Fibroblast of the aortic adventitia (primary cell): Measurements from ENCODE around the gene NACC1. TPM values are rescaled to one million over a fixed set of nuclear protein-coding genes. Genes with fewer than 3 reads are reported as not detected.
"Not testable (repeated sequence)": the region's sequence is repeated elsewhere in the genome, so short reads cannot be mapped to it uniquely, and the experiment has no call there.

Experiments used
- DNase-seq: peaks from one replicate; pipeline ENCODE4 v3.0.0-alpha.2; 2010; ENCODE audit warnings: low read depth
- H3K4me3 ChIP-seq: 2 replicates; pipeline ENCODE4 v1.5.1; 2011; ENCODE audit warnings: low read depth, mild to moderate bottlenecking, control low read depth, low read length, moderate library complexity
- total RNA-seq: library from RNA; depleted of rRNA; stranded (reverse); fragments of >200 nt; gene quantifications from 2 replicates; pipeline ENCODE4 v1.2.3, GENCODE V29; 2012; ENCODE audit warnings: low replicate concordance
- TF ChIP-seq, protein P1 (sequence below): IDR thresholded peaks from 2 replicates; pipeline ENCODE4 v1.5.1; 2011; ENCODE audit warnings: mild to moderate bottlenecking, low read length, control low read depth, inconsistent platforms; ENCODE audit not compliant: insufficient read depth

The NACC1 gene
- total RNA-seq, 1 donor: 51.2 TPM

DNA sequence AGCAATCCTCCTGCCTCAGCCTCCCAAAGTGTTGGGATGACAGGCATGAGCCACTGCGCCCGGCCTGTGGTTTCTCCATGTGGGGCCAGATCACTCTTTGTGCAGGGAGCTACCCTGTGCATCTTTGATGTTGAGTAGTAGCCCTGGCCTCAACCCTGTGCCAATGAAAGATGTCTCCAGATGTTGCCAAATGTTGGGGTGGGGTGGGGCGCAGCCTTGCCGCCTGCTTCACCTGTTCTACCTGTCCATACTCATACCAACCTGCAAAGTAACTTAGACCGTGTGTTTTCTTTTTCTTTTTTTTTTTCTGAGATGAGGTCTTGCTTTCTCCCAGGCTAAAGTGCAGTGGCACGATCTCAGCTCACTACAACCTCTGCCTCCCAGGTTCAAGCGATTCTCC, 53.1 kb downstream of the NACC1 start:
- TF ChIP-seq, protein P1, sequence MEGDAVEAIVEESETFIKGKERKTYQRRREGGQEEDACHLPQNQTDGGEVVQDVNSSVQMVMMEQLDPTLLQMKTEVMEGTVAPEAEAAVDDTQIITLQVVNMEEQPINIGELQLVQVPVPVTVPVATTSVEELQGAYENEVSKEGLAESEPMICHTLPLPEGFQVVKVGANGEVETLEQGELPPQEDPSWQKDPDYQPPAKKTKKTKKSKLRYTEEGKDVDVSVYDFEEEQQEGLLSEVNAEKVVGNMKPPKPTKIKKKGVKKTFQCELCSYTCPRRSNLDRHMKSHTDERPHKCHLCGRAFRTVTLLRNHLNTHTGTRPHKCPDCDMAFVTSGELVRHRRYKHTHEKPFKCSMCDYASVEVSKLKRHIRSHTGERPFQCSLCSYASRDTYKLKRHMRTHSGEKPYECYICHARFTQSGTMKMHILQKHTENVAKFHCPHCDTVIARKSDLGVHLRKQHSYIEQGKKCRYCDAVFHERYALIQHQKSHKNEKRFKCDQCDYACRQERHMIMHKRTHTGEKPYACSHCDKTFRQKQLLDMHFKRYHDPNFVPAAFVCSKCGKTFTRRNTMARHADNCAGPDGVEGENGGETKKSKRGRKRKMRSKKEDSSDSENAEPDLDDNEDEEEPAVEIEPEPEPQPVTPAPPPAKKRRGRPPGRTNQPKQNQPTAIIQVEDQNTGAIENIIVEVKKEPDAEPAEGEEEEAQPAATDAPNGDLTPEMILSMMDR: no peak

DNA sequence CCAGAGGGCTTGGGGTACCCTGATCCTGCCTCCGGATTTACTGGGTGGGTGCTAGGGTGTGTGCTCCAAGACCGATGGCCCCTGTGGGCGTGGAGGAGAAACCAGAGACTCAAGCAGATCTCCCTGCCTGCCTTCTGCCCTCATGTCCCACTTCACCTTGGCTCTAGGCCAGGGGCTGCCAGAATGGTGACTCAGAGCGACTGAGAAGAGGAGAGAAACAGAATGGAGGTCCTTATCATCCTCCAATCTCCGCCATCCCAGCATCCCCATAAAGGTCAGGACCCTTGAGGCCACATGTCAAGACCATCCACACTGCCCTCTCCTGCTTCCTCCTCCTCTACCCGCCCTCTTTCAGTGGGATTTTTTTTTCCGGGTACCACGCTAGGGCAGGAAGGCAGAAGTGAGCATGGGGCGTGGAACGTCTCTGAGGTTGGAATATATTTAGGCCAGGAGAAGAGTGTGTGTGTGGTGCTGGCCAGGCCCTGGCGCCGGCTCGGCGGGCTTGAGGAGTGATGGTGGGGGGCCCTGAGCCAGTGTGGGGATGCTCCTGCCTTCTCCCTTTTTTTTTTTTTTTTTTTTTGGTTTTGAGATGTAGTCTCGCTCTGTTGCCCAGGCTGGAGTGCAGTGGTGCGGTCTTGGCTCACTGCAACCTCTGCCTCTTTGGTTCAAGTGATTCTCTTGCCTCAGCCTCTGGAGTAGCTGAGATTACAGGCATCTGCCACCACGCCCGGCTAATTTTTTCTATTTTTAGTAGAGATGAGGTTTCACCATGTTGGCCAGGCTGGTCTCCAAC, 54.5 kb downstream of the NACC1 start:
- H3K4me3 ChIP-seq: no peak overlapping the region
- peak; percentile 78 for DNase-seq
- TF ChIP-seq, protein P1: no peak

More for the DNA sequence above, 53.1 kb downstream of the NACC1 start:
- no peak for DNase-seq
- no peak overlapping the region for H3K4me3 ChIP-seq

DNA sequence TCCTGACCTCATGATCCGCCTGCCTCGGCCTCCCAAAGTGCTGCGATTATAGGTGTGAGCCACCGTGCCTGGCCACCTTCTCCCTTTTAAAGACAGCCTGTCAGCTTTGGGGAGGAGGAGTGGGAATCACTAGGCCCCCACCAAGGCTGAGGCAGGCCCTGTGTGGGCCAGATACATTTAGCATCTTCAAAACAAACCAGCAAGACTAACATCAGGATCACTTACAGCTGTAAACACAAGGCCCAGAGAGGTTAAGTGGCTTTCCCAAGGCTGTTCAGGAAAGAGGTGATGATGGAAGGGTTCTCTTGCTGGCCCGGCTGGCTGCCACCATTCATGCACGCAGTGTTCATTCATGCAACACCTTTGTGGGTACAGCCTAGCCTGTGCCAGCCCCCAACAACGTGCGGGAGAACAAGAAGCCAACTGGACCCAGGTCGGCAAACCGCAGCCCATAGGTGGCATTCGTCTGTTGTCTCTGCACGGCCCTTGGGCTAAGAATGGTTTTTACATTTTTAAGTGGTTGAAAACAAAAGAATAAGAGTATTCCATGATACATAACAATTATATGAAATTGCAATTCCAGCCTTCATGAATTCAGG, 55.2 kb downstream of the NACC1 start:
- TF ChIP-seq, protein P1: no peak
- no peak overlapping the region for H3K4me3 ChIP-seq
- no peak for DNase-seq

DNA sequence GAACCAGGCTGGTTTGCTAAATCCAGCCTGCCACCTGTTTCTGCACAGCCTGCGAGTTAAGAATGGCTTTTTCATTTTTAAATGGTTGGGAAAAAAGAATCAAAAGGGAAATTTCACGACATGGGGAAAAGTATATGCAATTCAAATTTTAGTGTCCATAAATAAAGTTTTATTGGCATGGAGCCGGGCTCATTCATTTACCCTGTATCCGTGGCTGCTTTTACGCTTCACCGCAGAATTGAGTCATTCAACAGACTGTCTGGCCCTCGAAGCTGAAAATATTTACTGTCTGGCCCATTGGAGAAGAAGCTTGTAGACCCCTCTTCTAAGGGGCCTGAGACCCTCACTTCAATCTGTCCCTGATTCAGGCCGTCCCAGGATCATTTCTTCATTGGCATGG, 58.3 kb downstream of the NACC1 start:
- TF ChIP-seq, protein P1: no peak
- no peak overlapping the region for H3K4me3 ChIP-seq
- DNase-seq: no peak

DNA sequence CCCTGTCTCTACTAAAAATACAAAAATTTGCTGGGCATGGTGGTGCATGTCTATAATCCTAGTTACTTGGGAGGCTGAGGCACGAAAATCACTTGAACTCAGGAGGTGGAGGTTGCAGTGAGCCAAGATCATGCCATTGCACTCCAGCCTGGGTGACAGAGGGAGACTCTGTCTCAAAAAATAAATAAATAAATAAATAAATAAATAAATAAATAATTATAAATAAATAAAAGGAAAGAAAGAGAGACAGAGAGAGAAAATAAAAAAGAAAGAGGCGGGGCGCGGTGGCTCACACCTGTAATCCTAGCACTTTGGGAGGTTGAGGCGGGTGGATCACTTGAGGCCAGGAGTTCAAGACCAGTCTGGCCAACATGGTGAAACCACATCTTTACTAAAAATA, 59.5 kb downstream of the NACC1 start:
- H3K4me3 ChIP-seq, DNase-seq: not testable (repeated sequence)

DNA sequence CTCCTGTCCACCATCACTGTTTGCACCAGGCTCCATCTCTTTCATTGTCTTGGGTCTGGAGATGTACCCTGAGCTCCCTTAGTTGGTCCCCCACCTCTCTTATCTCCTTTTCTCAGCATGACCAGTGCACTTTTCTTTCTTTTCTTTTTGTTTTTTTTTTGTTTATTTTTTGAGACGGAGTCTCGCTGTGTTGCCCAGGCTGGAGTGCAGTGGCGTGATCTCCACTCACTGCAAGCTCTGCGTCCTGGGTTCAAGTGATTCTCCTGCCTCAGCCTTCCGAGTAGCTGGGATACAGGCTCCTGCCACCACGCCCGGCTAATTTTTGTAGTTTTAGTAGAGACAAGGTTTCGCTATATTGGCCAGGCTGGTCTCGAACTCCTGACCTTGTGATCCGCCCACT, 60.2 kb downstream of the NACC1 start:
- H3K4me3 ChIP-seq, DNase-seq: not testable (repeated sequence)

DNA sequence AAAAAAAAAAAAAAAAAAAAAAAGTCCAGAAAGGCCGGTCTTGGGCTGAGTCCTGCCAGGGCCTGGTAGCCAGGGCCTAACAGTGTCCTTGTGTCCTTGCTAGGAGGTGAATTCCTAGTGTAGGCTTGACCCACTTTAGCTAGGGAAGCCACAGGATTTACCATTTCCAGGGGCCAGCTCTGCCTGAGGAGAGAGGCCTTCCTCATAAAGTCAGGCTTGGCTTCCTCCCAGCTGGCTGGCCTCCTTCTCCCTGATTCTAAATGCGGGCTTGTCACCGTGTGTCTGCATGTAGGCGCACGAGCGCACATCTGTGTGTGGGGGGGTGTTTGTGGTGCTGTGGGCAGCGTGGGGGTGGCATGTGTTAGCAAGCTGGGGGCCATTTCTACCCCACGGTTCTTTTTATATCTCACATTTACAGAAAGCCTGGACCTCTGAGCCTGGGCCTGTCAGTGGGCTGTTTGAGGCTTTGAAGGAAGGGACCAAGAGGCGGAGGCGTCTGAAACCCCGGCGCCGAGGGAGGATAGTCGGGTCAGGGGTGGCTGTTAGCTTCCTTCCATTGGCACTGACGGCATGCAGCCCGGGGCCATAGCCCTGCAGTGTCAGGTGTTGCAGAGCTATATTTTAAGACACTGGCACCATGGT, 63.8 kb downstream of the NACC1 start:
- DNase-seq: peak; percentile 55
- TF ChIP-seq, protein P1: no peak
- H3K4me3 ChIP-seq: no peak overlapping the region

DNA sequence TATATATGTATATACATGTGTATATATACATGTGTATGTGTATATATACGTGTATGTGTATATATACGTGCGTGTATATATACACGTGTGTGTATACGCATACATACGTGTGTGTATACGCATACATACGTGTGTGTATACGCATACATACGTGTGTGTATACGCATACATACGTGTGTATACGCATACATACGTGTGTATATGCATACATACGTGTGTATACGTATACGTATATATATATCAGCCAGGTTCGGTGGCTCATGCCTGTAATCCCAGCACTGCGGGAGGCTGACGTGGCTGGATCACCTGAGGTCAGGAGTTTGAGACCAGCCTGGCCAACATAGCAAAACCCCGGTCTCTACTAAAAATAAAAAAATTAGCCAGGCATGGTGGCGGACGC, 66.9 kb downstream of the NACC1 start:
- not testable (repeated sequence) for DNase-seq, H3K4me3 ChIP-seq

DNA sequence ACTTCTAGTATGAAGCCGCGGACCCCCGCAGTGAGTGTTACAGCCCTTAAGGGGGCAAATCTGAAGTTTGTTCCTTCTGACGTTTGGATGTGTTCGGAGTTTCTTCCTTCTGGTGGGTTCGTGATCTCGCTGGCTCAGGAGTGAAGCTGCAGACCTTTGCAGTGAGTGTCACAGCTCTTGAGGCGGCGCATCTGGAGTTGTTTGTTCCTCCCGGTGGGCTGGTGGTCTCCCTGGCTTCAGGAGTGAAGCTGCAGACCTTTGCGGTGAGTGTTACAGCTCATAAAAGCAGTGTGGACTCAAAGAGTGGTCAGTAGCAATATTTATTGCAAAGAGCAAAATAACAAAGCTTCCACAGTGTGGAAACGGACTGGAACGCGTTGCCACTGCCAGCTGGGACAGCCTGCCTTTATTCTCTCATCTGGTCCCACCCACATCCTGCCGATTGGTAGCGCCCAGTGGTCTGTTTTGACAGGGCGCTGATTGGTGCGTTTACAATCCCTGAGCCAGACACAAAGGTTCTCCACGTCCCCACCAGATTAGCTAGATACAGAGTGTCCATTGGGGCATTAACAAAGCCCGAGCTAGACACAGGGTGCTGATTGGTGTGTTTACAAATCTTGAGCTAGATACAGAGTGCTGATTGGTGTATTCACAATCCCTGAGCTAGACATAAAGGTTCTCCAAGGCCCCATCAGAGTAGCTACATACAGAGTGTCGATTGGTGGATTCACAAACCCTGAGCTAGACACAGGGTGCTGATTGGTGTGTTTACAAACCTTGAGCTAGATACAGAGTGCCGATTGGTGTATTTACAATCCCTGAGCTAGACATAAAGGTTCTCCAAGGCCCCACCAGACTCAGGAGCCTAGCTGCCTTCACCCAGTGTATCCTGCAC, 67.9 kb downstream of the NACC1 start:
- not testable (repeated sequence) for H3K4me3 ChIP-seq, DNase-seq

DNA sequence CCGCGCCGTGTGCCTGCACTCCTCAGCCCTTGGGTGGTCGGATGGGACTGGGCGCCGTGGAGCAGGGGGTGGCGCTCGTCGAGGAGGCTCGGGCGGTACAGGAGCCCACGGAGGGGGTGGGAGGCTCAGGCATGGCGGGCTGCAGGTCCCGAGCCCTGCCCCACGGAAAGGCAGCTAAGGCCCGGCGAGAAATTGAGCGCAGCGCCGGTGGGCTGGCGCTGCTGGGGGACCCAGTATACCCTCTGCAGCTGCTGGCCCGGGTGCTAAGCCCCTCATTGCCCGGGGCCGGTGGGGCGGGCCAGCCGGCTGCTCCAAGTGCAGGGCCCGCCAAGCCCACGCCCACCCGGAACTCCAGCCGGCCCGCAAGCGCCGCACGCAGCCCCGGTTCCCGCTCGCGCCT, 68.6 kb downstream of the NACC1 start:
- H3K4me3 ChIP-seq, DNase-seq: not testable (repeated sequence)
